Fibroblast of peridontal ligament (primary cell): ENCODE data around the gene CHAC1.
"Not testable (repeated sequence)": the region's sequence is repeated elsewhere in the genome, so short reads cannot be mapped to it uniquely, and the experiment has no call there.

Experiments used
- DNase-seq: peaks from one replicate; pipeline ENCODE4 v3.0.0-alpha.2; 2010; ENCODE audit errors: extremely low read depth

CHAC1 gene

GRCh38 chr15:40957041-40957555, 3.8 kb downstream of the CHAC1 start:
- no peak for DNase-seq

DNA sequence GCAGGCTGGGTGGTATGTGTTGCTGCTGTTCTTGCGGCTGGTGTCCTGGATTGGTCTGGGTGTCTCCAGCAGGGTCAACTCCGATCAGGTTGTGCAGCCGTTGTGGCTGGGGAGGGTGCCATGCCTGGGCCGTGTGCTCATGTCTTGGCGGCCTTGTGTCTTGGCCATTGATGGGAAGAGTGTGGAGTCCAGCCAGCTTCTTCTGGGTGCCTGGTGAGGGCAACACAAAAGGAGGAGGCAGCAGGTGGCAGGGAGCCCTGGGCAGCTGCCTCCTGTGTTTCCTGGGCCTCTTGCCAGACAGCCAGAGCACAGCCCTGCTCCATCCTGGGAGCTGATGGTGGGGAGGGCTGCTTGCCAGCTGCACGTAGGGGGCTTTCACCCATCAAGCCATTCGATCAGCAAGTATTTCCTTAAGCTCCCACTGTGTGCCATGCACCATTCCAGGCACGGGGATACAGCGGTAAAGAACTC, 4.3 kb downstream of the CHAC1 start:
- no peak for DNase-seq

DNA sequence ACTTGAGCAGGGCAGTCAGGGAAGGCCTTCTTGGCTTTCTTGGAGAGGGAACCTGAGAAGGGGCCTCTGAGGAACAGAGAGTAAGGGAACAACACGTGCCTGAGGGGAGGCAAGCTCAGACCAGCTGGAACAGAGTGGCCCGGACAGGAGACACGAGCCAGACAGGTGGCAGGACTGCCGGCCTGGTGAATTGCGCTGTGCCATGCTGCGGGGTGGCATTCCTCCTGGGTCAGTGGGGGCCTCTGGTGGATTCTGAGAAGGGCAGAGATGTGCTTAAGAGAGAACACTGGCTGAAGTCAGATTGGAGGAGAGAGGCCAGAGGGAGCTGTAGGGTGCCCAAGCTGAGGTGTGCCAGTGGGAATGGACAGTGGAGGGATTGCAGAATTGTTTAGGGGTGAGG, 4.9 kb downstream of the CHAC1 start:
- DNase-seq = no peak

GRCh38 chr15:40958723-40959122, 5.5 kb downstream of the CHAC1 start:
- no peak for DNase-seq

GRCh38 chr15:40959331-40960141, 6.3 kb downstream of the CHAC1 start:
- no peak for DNase-seq

- no peak for DNase-seq
Observed at GRCh38 chr15:40960151-40960885, 7.0 kb downstream of the CHAC1 start.

DNA sequence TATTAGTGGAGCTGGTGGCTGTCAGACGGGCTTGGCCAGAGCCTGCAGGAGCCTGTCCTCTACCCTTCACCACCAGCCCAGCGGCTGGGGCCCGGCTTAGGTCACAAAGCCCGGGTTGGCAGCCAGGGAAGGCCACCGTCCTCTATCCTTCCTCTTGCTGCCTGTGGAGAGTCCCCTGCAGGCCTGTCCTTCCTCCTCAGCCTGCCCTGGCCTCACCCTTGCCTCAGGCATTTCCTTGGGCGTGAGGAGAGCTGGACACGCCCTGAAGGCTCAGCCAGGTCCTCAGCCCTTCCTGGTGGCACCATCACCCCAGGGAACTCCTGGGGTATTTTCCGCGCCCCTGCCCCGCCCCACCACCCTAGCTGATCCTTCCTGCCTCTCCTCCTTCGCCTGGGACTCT, 7.7 kb downstream of the CHAC1 start:
- DNase-seq = no peak

- DNase-seq = not testable (repeated sequence)
Observed at GRCh38 chr15:40961740-40962139, 8.5 kb downstream of the CHAC1 start.

- DNase-seq = not testable (repeated sequence)
Observed at GRCh38 chr15:40962317-40962716, 9.0 kb downstream of the CHAC1 start.

- no peak for DNase-seq
Observed at GRCh38 chr15:40963201-40963600, 9.9 kb downstream of the CHAC1 start.

- DNase-seq = no peak
Observed at GRCh38 chr15:40964006-40964405, 10.7 kb downstream of the CHAC1 start.

DNA sequence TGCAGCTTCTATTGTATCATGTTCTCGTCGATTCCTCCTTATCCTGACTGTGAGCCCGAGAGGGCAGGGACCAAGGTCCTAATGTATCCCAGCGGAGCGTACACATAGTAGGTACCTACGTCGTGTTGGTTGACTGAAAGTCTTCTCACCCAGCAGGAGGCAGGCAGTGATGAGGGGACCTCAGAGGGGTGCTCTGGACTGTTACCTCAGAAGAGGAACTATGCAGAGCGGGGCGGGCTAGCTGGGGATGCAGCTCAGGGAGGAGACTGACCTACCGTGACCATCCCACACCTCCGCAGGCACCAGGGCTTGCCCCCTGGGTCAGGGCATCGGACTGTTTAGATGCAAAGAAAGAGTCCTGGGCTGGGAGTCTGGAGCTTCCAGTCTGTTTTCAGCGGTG, 11.4 kb downstream of the CHAC1 start:
- no peak for DNase-seq

GRCh38 chr15:40968290-40969085, 15.2 kb downstream of the CHAC1 start:
- no peak for DNase-seq

DNA sequence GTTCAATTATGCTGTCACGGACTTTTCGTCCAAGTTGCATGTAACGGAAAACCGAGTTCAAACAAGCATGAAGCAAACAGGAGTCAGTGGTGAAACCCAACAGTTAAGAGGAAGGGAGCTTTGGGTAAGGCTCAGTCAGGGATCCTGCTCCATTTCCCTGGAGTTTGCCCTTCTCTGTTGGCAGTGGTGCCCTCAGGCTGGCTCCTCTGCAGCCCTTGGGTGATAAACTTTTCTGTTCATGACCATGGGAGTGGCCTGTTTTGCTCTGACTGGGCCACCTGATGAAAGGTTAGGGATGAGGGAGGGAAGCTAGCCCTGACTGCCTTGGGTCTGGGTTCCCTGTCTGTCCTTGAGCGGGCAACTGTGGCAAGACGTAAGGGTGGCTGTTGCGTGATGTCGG, 16.1 kb downstream of the CHAC1 start:
- no peak for DNase-seq

DNA sequence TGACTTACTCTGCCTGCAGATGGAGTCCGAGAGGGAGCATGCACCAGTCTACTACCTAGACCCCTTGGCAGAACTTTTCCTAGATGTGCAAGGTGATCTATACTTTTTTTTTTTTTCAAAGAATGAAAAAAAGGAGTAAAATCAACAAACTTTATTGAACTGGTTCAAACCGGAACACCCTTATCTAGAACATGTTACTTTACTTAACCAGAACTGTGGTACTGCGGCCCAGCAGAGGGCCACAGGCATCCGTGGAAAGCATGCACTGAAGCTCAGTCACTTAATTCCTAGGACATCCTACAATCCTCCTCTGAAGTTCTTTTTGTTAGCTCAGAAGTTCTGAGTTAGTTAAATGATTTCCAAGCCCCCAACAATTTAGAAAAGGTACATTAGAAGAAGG, 21.6 kb downstream of the CHAC1 start:
- DNase-seq = peak; percentile 33

- no peak for DNase-seq
Observed at GRCh38 chr15:40976819-40977218, 23.5 kb downstream of the CHAC1 start.

GRCh38 chr15:40978141-40978540, 24.9 kb downstream of the CHAC1 start:
- no peak for DNase-seq

- DNase-seq = no peak
Observed at GRCh38 chr15:40978562-40978961, 25.3 kb downstream of the CHAC1 start.

DNA sequence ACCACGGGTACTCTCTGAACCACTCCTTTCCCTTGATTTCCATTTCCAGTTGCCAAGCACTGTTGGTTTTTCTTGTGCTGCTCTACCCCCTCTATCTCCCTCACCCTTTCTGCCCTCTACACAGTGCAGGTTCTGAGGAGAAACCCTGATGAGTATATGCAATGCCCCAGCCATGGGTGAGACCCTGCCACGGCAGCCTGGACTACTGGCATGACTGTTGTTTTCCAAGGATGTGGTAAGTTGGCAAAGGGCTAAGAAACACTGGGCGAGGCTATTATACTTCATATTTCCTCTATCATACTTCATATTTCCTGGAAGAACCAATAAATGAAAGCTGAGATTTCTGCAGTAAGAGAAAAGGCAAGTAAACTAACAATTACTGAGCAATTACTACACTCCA, 27.9 kb downstream of the CHAC1 start:
- no peak for DNase-seq

- DNase-seq = peak; percentile 62
Observed at GRCh38 chr15:40982855-40983254, 29.6 kb downstream of the CHAC1 start.

- DNase-seq = no peak
Observed at GRCh38 chr15:40984406-40984805, 31.1 kb downstream of the CHAC1 start.

- peak; percentile 90 for DNase-seq
Observed at GRCh38 chr15:40984964-40985363, 31.7 kb downstream of the CHAC1 start.
